B cell (primary cell): ENCODE measurements around the gene PREP.

Experiments
- CTCF ChIP-seq: fragments of 200-600 bp; IDR thresholded peaks from one replicate; pipeline ENCODE4 v1.8.0; 2022; ENCODE audit warnings: antibody characterized with exemption, mild to moderate bottlenecking
- EZH2 ChIP-seq: IDR thresholded peaks from 2 replicates; pipeline ENCODE4 v1.6.1; 2012; ENCODE audit warnings: borderline replicate concordance, low read depth, mild to moderate bottlenecking, moderate library complexity, low read length; ENCODE audit not compliant: insufficient read depth, poor library complexity, severe bottlenecking

DNA sequence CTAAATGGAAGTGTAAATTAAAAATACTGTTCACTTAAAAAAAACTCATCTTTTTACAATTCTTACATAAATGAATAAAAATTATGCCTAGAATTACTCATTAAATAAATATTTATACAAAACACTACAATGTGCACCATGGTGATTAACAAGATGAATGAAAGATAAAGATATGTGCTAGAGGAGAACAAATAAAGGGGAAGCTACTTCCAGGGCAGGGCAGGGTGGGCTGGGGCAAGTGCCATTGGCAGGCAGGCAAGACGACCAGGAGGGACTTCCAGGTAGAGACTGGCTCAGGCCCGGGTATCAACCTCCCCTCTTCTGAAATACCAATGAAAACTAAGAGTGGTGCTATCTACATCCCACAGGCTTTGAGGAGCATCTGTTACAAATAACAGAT lies 20.4 kb downstream of the PREP start:
- TF ChIP-seq CTCF, result no peak
- no peak for TF ChIP-seq EZH2
